NCI-H146 treated with DMSO at 0.1 percent for 48 hours (cell line): Measurements from ENCODE around the gene CCL7.

Experiments used
- DNase-seq: peaks from one replicate; lab custom pipeline; 2025; ENCODE audit not compliant: unreplicated experiment; lab: John Stamatoyannopoulos, UW

Gene CCL7

GRCh38 chr17:34285286-34285792 lies 15.3 kb downstream of the CCL7 start, which contains the start of gene CCL11:
Gene CCL11 (plus strand): TSS chr17:34285742. CDS start chr17:34285809, 67 bp downstream.
- DNase-seq, result no peak

- DNase-seq, result no peak
These were observed 17.9 kb downstream of the CCL7 start for GRCh38 chr17:34287875-34288274.

GRCh38 chr17:34290586-34290985 lies 20.6 kb downstream of the CCL7 start:
- no peak for DNase-seq

- no peak for DNase-seq
These were observed 21.8 kb downstream of the CCL7 start for GRCh38 chr17:34291721-34292348.

GRCh38 chr17:34299027-34299426 lies 29.0 kb downstream of the CCL7 start:
- DNase-seq, result no peak

GRCh38 chr17:34299956-34300577 lies 30.0 kb downstream of the CCL7 start:
- DNase-seq, result no peak

GRCh38 chr17:34300652-34301370 lies 30.8 kb downstream of the CCL7 start:
- DNase-seq, result no peak

GRCh38 chr17:34301986-34302385 lies 32.0 kb downstream of the CCL7 start:
- DNase-seq, result no peak

- no peak for DNase-seq
These were observed 32.6 kb downstream of the CCL7 start for GRCh38 chr17:34302636-34303035.

GRCh38 chr17:34303606-34304005 lies 33.6 kb downstream of the CCL7 start:
- no peak for DNase-seq

GRCh38 chr17:34305061-34305460 lies 35.0 kb downstream of the CCL7 start:
- no peak for DNase-seq

- no peak for DNase-seq
These were observed 35.6 kb downstream of the CCL7 start for GRCh38 chr17:34305606-34306005.

GRCh38 chr17:34306466-34306865 lies 36.4 kb downstream of the CCL7 start:
- no peak for DNase-seq

- DNase-seq, result no peak
These were observed 37.1 kb downstream of the CCL7 start for GRCh38 chr17:34307110-34307509.

GRCh38 chr17:34308371-34308770 lies 38.4 kb downstream of the CCL7 start:
- DNase-seq, result no peak

GRCh38 chr17:34311291-34311690 lies 41.3 kb downstream of the CCL7 start:
- DNase-seq, result no peak

GRCh38 chr17:34312080-34312479 lies 42.1 kb downstream of the CCL7 start:
- DNase-seq, result no peak

GRCh38 chr17:34313164-34313563 lies 43.1 kb downstream of the CCL7 start:
- no peak for DNase-seq

- no peak for DNase-seq
These were observed 44.3 kb downstream of the CCL7 start for GRCh38 chr17:34314279-34314678.

- DNase-seq, result no peak
These were observed 48.5 kb downstream of the CCL7 start for GRCh38 chr17:34318474-34318873.

- DNase-seq, result no peak
These were observed 49.0 kb downstream of the CCL7 start, which contains the start of gene CCL8 for GRCh38 chr17:34319039-34319483. Gene CCL8 (plus strand): TSS chr17:34319435. CDS start chr17:34319502, 67 bp downstream.
